Measurements from ENCODE around the gene SELP.

Gene SELP

DNA sequence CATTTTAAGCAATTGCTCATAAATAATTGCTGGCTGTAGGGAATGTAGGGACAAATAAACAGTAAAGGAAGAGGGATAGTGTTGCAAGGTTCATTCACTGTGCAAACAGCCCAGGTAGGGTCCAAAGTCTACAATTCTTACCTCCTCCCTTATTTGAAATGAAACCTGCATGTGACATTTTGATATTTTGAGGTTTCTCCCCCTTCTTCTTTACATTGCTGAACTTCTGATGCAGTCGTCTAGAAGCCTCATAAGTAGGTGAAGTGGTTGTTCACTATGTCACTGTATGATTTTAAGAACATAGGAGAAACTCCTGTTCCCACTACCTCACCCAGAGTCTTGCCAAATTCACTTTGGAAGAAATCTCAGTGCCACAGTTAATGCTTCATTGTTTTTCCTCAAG is 59.8 kb downstream of the SELP start:
- H3K4me1 ChIP-seq (ENCODE audit: insufficient read depth, low read length): no peaks in the 10 kb centered on the region
- no peaks in the 10 kb centered on the region for H3K9me3 ChIP-seq (ENCODE audit: low read length)
- no peak overlapping the region for H3K4me3 ChIP-seq (ENCODE audit: low read depth in 1 of 2, low read length in 2 of 2)
- H3K27me3 ChIP-seq (ENCODE audit: control insufficient read depth in 1 of 2, insufficient read depth in 2 of 2, low read length in 2 of 2): no peaks in the 10 kb centered on the region
- no peaks in the 10 kb centered on the region for H3K36me3 ChIP-seq (ENCODE audit: insufficient read depth, low read length)
- H3K27ac ChIP-seq (ENCODE audit: low read depth, low read length): no peak overlapping the region
- no peak overlapping the region for H3K9ac ChIP-seq (ENCODE audit: low read length)

DNA sequence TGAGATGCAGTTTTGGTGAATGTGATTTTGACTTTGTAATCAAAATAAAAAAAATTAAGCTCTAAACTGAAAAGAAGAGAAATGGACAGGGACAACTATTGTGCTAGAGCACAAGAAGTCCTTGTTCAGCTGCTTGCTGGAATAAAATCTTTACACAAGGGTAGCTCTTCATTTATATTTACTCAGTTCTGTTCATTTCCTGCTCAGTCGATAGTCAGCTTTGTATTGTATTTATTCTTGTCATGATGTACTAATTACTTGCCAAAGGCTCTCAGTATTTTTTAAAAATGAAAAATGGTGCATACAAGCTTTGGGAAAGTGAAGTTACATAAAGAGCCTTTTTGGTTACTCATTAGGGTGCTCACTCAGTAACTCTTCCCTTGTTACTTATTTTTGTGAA is 61.4 kb downstream of the SELP start:
- no peak overlapping the region for H3K9ac ChIP-seq (ENCODE audit: low read length)
- H3K27ac ChIP-seq (ENCODE audit: low read depth, low read length): no peak overlapping the region
- H3K9me3 ChIP-seq (ENCODE audit: low read length): no peaks in the 10 kb centered on the region
- no peak overlapping the region for H3K4me3 ChIP-seq (ENCODE audit: low read depth in 1 of 2, low read length in 2 of 2)
- H3K36me3 ChIP-seq (ENCODE audit: insufficient read depth, low read length): no peaks in the 10 kb centered on the region
- H3K4me1 ChIP-seq (ENCODE audit: insufficient read depth, low read length): no peaks in the 10 kb centered on the region
- H3K27me3 ChIP-seq (ENCODE audit: control insufficient read depth in 1 of 2, insufficient read depth in 2 of 2, low read length in 2 of 2): no peaks in the 10 kb centered on the region

DNA sequence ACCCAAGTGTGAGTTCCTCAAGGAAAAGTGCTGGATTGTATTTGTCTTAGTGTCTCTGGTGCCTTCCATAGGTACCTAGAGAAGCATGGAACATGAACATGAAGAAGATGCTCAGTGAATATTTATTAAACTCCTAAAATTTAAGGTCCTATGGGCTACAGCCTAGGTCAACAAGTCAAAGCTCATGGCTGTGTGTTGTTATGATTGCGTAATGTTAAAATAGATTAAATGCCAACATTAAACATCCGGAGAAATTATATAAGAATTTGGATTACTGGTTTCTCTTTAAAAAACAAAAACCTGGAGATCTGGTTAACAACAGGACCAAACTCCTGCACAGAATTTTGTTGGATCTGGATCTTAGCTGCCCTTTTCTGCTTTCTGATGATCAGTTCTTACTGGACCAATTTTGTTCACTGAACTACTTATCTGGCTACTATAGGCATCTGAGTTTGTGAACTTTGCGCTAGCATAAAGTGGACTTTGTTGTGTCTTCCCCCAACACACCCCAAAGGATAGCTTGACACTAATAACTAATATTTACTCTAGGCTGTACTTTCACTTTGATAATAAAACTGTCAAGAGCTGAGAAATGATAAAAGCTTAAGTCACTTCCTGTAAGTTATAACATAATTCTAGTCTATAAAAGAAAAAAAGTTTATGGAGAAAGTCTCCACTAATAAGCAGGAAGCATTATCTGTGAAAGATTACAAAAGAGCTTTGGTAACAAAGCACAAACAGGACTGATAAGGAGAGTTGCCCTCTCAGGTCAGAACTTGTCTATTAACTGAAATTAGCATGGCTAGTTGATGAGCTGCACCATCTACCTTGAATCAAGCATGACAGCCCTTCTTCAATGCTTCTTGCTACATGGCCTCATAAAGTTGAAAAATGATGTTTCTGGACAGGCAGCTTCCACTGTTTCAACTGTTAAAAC is 64.3 kb downstream of the SELP start:
- no peaks in the 10 kb centered on the region for H3K9me3 ChIP-seq (ENCODE audit: low read length)
- H3K4me3 ChIP-seq (ENCODE audit: low read depth in 1 of 2, low read length in 2 of 2): no peak overlapping the region
- H3K36me3 ChIP-seq (ENCODE audit: insufficient read depth, low read length): no peaks in the 10 kb centered on the region
- no peak overlapping the region for H3K9ac ChIP-seq (ENCODE audit: low read length)
- H3K4me1 ChIP-seq (ENCODE audit: insufficient read depth, low read length): no peaks in the 10 kb centered on the region
- no peaks in the 10 kb centered on the region for H3K27me3 ChIP-seq (ENCODE audit: control insufficient read depth in 1 of 2, insufficient read depth in 2 of 2, low read length in 2 of 2)
- no peak overlapping the region for H3K27ac ChIP-seq (ENCODE audit: low read depth, low read length)

DNA sequence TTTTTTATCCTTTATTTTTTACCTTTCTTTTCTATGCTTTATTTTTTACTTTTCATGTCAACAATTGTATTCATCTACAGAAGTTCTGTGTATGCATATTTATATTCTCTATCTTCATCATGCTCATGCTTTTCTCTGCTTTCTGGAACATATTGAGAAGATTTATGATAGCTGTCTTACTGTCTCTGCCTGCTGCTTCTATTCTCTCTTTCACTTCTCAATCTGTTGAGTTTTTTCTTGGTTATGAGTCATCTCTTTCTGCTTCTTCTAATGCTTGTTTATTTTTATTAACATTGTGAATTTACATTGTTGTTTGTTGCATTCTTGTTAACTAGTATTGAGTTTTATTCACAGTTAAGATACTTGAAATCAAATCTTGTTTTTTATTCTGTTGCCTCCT is 66.3 kb downstream of the SELP start:
- Histone ChIP-seq H3K4me3 (ENCODE audit: low read depth in 1 of 2, low read length in 2 of 2) (no peak overlapping the region), H3K27ac (ENCODE audit: low read depth, low read length) (no peak overlapping the region), H3K9me3 (ENCODE audit: low read length) (no peaks in the 10 kb centered on the region), H3K9ac (ENCODE audit: low read length) (no peak overlapping the region), H3K36me3 (ENCODE audit: insufficient read depth, low read length) (no peaks in the 10 kb centered on the region), H3K4me1 (ENCODE audit: insufficient read depth, low read length) (no peaks in the 10 kb centered on the region), H3K27me3 (ENCODE audit: control insufficient read depth in 1 of 2, insufficient read depth in 2 of 2, low read length in 2 of 2) (no peaks in the 10 kb centered on the region)

GRCh38 chr1:169563019-169563615 is 66.8 kb downstream of the SELP start:
- H3K27ac ChIP-seq (ENCODE audit: low read depth, low read length): no peak overlapping the region
- no peaks in the 10 kb centered on the region for H3K27me3 ChIP-seq (ENCODE audit: control insufficient read depth in 1 of 2, insufficient read depth in 2 of 2, low read length in 2 of 2)
- H3K36me3 ChIP-seq (ENCODE audit: insufficient read depth, low read length): no peaks in the 10 kb centered on the region
- no peak overlapping the region for H3K4me3 ChIP-seq (ENCODE audit: low read depth in 1 of 2, low read length in 2 of 2)
- no peak overlapping the region for H3K9ac ChIP-seq (ENCODE audit: low read length)
- H3K9me3 ChIP-seq (ENCODE audit: low read length): no peaks in the 10 kb centered on the region
- H3K4me1 ChIP-seq (ENCODE audit: insufficient read depth, low read length): no peaks in the 10 kb centered on the region

DNA sequence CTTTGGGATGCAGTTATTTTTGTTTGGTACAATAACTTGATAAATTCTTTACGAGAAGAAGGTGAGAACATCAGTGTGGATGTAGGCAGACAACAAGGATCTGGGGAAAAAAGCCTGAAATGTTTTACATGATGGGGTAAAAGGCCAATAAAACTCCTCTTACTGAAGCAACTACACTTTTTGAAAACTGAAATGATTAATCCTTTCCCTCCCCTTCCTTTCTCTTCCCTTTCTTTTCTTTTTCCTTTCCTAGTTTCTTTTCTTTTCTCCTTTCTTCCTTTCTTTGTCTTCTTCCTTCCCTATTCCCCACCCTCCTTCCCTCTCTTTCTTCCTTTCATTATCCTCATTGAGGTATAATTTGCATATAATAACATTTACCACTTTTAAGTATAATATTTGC is 68.2 kb downstream of the SELP start:
- Histone ChIP-seq H3K9ac (ENCODE audit: low read length) (no peak overlapping the region), H3K4me3 (ENCODE audit: low read depth in 1 of 2, low read length in 2 of 2) (no peak overlapping the region), H3K27me3 (ENCODE audit: control insufficient read depth in 1 of 2, insufficient read depth in 2 of 2, low read length in 2 of 2) (no peaks in the 10 kb centered on the region), H3K4me1 (ENCODE audit: insufficient read depth, low read length) (no peaks in the 10 kb centered on the region), H3K36me3 (ENCODE audit: insufficient read depth, low read length) (no peaks in the 10 kb centered on the region), H3K9me3 (ENCODE audit: low read length) (no peaks in the 10 kb centered on the region), H3K27ac (ENCODE audit: low read depth, low read length) (no peak overlapping the region)

DNA sequence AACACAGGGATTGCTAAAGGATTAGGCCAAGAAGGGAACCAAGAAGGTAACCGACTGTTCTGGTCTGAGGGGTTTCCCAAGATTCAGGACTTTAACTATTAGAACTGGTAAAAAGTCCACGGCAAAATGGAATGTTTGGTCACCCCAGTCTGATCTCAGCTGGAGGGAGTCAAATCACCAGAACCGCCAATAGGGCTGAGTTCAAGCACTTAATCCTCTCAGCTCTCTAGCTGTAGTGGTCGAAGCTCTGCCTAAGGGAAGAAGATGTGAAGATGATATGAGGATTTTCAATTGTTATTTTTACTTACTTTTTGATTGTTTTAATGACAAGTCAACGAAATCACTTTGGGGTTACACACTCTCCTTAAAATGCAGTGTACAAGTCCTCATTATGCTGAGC is 72.8 kb downstream of the SELP start:
- Histone ChIP-seq H3K36me3 (ENCODE audit: insufficient read depth, low read length) (no peaks in the 10 kb centered on the region), H3K27ac (ENCODE audit: low read depth, low read length) (no peak overlapping the region), H3K9me3 (ENCODE audit: low read length) (no peaks in the 10 kb centered on the region), H3K4me3 (ENCODE audit: low read depth in 1 of 2, low read length in 2 of 2) (no peak overlapping the region), H3K9ac (ENCODE audit: low read length) (no peak overlapping the region), H3K4me1 (ENCODE audit: insufficient read depth, low read length) (no peaks in the 10 kb centered on the region), H3K27me3 (ENCODE audit: control insufficient read depth in 1 of 2, insufficient read depth in 2 of 2, low read length in 2 of 2) (no peaks in the 10 kb centered on the region)

GRCh38 chr1:169550294-169550693 is 79.6 kb downstream of the SELP start:
- H3K9ac ChIP-seq (ENCODE audit: low read length): no peak overlapping the region
- no peaks in the 10 kb centered on the region for H3K36me3 ChIP-seq (ENCODE audit: insufficient read depth, low read length)
- no peak overlapping the region for H3K27ac ChIP-seq (ENCODE audit: low read depth, low read length)

DNA sequence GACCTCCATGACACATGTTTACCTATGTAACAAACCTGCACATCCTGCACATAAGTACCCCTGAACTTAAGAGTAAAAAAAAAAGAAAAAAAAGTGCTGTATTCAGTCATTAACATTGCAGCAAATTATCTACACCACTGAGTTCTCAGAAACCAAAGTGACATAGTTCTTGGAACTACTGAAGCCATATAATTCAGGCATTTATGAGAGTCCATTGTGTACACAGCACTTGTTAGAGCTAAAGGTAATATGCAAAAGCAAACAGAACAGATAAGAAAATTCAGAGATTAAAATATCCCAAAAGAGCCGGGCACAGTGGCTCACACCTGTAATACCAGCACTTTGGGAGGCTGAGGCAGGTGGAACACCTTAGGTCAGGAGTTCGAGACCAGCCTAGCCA is 81.6 kb downstream of the SELP start:
- Histone ChIP-seq H3K9ac (ENCODE audit: low read length) (no peak overlapping the region), H3K36me3 (ENCODE audit: insufficient read depth, low read length) (no peaks in the 10 kb centered on the region), H3K27ac (ENCODE audit: low read depth, low read length) (no peak overlapping the region), H3K9me3 (ENCODE audit: low read length) (no peaks in the 10 kb centered on the region), H3K4me1 (ENCODE audit: insufficient read depth, low read length) (no peaks in the 10 kb centered on the region), H3K27me3 (ENCODE audit: control insufficient read depth in 1 of 2, insufficient read depth in 2 of 2, low read length in 2 of 2) (no peaks in the 10 kb centered on the region), H3K4me3 (ENCODE audit: low read depth in 1 of 2, low read length in 2 of 2) (no peak overlapping the region)

More at GRCh38 chr1:169550294-169550693, 79.6 kb downstream of the SELP start:
- Histone ChIP-seq H3K27me3 (ENCODE audit: control insufficient read depth in 1 of 2, insufficient read depth in 2 of 2, low read length in 2 of 2) (no peaks in the 10 kb centered on the region), H3K4me3 (ENCODE audit: low read depth in 1 of 2, low read length in 2 of 2) (no peak overlapping the region), H3K4me1 (ENCODE audit: insufficient read depth, low read length) (no peaks in the 10 kb centered on the region), H3K9me3 (ENCODE audit: low read length) (no peaks in the 10 kb centered on the region)

- Histone ChIP-seq H3K9ac (ENCODE audit: low read length) (no peak overlapping the region), H3K27ac (ENCODE audit: low read depth, low read length) (no peak overlapping the region), H3K4me1 (ENCODE audit: insufficient read depth, low read length) (no peaks in the 10 kb centered on the region), H3K27me3 (ENCODE audit: control insufficient read depth in 1 of 2, insufficient read depth in 2 of 2, low read length in 2 of 2) (no peaks in the 10 kb centered on the region), H3K9me3 (ENCODE audit: low read length) (no peaks in the 10 kb centered on the region), H3K4me3 (ENCODE audit: low read depth in 1 of 2, low read length in 2 of 2) (no peak overlapping the region), H3K36me3 (ENCODE audit: insufficient read depth, low read length) (no peaks in the 10 kb centered on the region)
These were observed 83.6 kb downstream of the SELP start for GRCh38 chr1:169546087-169546995.

DNA sequence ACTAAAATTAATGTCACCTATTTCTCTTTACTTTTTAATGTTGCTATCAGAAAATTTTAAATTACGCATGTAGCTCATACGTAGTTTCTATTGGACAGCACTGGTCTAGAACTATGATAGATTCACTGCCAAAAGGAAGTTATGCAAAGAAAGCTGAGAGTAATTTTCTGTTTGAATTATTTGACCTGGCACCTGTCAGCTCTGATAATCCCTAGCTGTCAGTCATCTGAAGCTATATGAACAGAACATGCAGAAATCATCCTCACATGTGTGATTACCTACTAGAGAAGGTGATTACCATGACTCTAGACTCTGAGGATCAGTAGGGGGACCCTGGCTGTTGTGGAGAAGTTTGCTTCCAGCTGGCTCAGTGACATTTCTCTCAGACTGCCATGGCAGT is 84.5 kb downstream of the SELP start:
- no peaks in the 10 kb centered on the region for H3K36me3 ChIP-seq (ENCODE audit: insufficient read depth, low read length)
- H3K9me3 ChIP-seq (ENCODE audit: low read length): no peaks in the 10 kb centered on the region
- no peaks in the 10 kb centered on the region for H3K4me1 ChIP-seq (ENCODE audit: insufficient read depth, low read length)
- no peak overlapping the region for H3K27ac ChIP-seq (ENCODE audit: low read depth, low read length)
- no peaks in the 10 kb centered on the region for H3K27me3 ChIP-seq (ENCODE audit: control insufficient read depth in 1 of 2, insufficient read depth in 2 of 2, low read length in 2 of 2)
- H3K9ac ChIP-seq (ENCODE audit: low read length): no peak overlapping the region
- no peak overlapping the region for H3K4me3 ChIP-seq (ENCODE audit: low read depth in 1 of 2, low read length in 2 of 2)
